ENCODE data around the gene PDE4D. TPM values are rescaled to one million over a fixed set of nuclear protein-coding genes. Genes with fewer than 3 reads are reported as not detected.

PDE4D gene
- total and polyA plus RNA-seq, 2 of the 4 experiments (the other 2 are of a cell fraction): 1.4 to 7.9 TPM

- in situ Hi-C loops (cut with MboI; ENCODE audit: low sequenced_read_pairs): no loop called here
- H4K91ac ChIP-seq (ENCODE audit: insufficient read depth, low read depth, low read length): peak overlapping the region; percentile 89
- no TSS peak for BruUV-seq (replicated peaks)
These were observed 854.7 kb downstream of the PDE4D start for GRCh38 chr5:59038798-59039295.

More at GRCh38 chr5:59038798-59039295, 854.7 kb downstream of the PDE4D start:
- ATAC-seq (ENCODE audit: low read depth) (peak; percentile 48; the same call in 1 of the 2 replicates), DNase-seq (no peak)
- Histone ChIP-seq H3K27ac (ENCODE audit: insufficient read depth, low read length) (peak overlapping the region; percentile 98), H3K79me1 (ENCODE audit: low read depth in 1 of 2, low read length in 2 of 2) (peaks cover 7 to 31% of the 10 kb centered on the region in 2 experiments), H4K5ac (ENCODE audit: low read depth, low read length) (peak overlapping the region; percentile 92), H3K36me3 (ENCODE audit: control insufficient read depth, insufficient read depth, low read length) (no peaks in the 10 kb centered on the region; the same call in 1 of the 2 replicates), H3K4me1 (ENCODE audit: control insufficient read depth, insufficient read depth, low read length) (peaks cover 9% of the 10 kb centered on the region), H3K18ac (ENCODE audit: low read depth, low read length) (peak overlapping the region; percentile 98), H2AK9ac (replicated peaks; ENCODE audit: low read depth, low read length, poor library complexity) (peak overlapping the region; percentile 97), H3K9me1 (ENCODE audit: insufficient read depth, low read length) (0 out of 2 replicates have a peak, but pooled peaks cover 3% of the 10 kb centered on the region), H3K4me2 (ENCODE audit: low read depth, low read length) (peak overlapping the region; percentile 94), H2BK120ac (ENCODE audit: low read depth, low read length) (peak overlapping the region; percentile 93), H3K14ac (replicated peaks; ENCODE audit: low read depth, low read length) (peak overlapping the region; percentile 95), H3K23ac (ENCODE audit: low read depth, low read length) (peak overlapping the region; percentile 80), H3K56ac (ENCODE audit: extremely low read depth, insufficient read depth, low read length) (peak overlapping the region; percentile 40), H4K8ac (ENCODE audit: low read depth in 2 of 2, low read length in 2 of 2) (peak overlapping the region; percentile 62 to 91; a peak in 3 of 4 replicates), H2AFZ (replicated peaks; ENCODE audit: low read length, poor library complexity) (peak overlapping the region; percentile 95), H3K27me3 (ENCODE audit: control insufficient read depth, insufficient read depth, low read length) (no peaks in the 10 kb centered on the region), H3K9ac (ENCODE audit: low read depth, low read length) (peak overlapping the region; percentile 100), H3K4me3 (ENCODE audit: insufficient read depth, low read depth, low read length) (peak overlapping the region; percentile 99), H3K9me3 (ENCODE audit: control insufficient read depth, insufficient read depth, low read length) (no peaks in the 10 kb centered on the region), H2BK15ac (ENCODE audit: low read depth, low read length) (peak overlapping the region; percentile 30; the same call in 2 of the 3 replicates), H2BK20ac (ENCODE audit: low read depth, low read length) (peak overlapping the region; percentile 54; the same call in 1 of the 2 replicates), H2AK5ac (ENCODE audit: low read depth, low read length) (peak overlapping the region; percentile 67), H4K20me1 (ENCODE audit: insufficient read depth, low read length) (no peaks in the 10 kb centered on the region; the same call in 1 of the 2 replicates), H3K4ac (ENCODE audit: low read depth, low read length) (peak overlapping the region; percentile 93), H2BK5ac (ENCODE audit: low read depth, low read length, poor library complexity, severe bottlenecking) (peak overlapping the region; percentile 91)
- ChIA-PET POLR2A (ENCODE audit: unreplicated experiment) (no interaction called here), CTCF (no interaction called here)
- WGBS, 2 experiments (ENCODE audit: extremely low coverage in 2 of 2, insufficient read length in 1 of 2): 1% methylated on average over 16 of the region's 35 CpGs; no CpG with 5 or more reads in 1 of the 2 experiments
- TF ChIP-seq CHD1 (IDR thresholded peaks at IDR 0.05; ENCODE audit: low read depth, low read length) (0 out of 2 replicates have a peak, but pooled peaks have one; percentile 93), NFE2L2 (IDR thresholded peaks at IDR 0.05; ENCODE audit: low read depth, low read length) (no peak)
- dilution Hi-C loops (cut with HindIII; ENCODE audit: low sequenced_read_pairs, unreplicated experiment): no loop called here
- intact Hi-C loops (cut with micrococcal nuclease): loop anchor here (1.0 to 5.0 kb wide), 5 partner anchors 43 to 328 kb away; no protein-coding TSS in a partner anchor

All from IMR-90 (cell line).